Right lung (tissue), 10 donors: ENCODE data around the gene TLE5. TPM values are rescaled to one million over a fixed set of nuclear protein-coding genes. Genes with fewer than 3 reads are reported as not detected.

Experiments
- DNase-seq, 2 donors: peaks; one replicate each; pipeline ENCODE4 v3.0.0-alpha.2; 2013
- long read RNA-seq, 8 donors: transcript quantifications; one replicate each; lab custom pipeline, GENCODE V29; 2026
- polyA plus RNA-seq, 5 donors: library from polyadenylated mRNA; unstranded; fragments of 120-200 nt; gene quantifications; one replicate each; pipeline versions ENCODE4 v1.2.1 to v1.2.3, GENCODE V29; 2013; ENCODE audit warnings: inconsistent platforms in 1 of 5, low replicate concordance in 1 of 5; ENCODE audit not compliant: insufficient read length in 5 of 5, insufficient read depth in 1 of 5

TLE5 gene, protein sequence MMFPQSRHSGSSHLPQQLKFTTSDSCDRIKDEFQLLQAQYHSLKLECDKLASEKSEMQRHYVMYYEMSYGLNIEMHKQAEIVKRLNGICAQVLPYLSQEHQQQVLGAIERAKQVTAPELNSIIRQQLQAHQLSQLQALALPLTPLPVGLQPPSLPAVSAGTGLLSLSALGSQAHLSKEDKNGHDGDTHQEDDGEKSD
- 1,000 to 10,000 TPM in 1 of 5 donors, 100 to 1,000 TPM in 4; 691 to 1,051 (median 791) TPM for polyA plus RNA-seq
- long read RNA-seq, donor 1, transcript AES-205 (2 exons, 367 nt), result minor isoform, 29 of 264 reads
- long read RNA-seq, donor 1, transcript AES-207 (6 exons, 942 nt), result minor isoform, 28 of 264 reads
- long read RNA-seq, donor 1, transcript AES-202 (7 exons, 1,608 nt), result major isoform, 165 of 264 reads
- long read RNA-seq, donor 1, partial matches to known transcripts, result 32 of 264 reads
- long read RNA-seq, donor 1, other reads (novel, unspliced or antisense), result 0 of 264 reads
- long read RNA-seq, donor 2, transcript AES-207 (6 exons, 942 nt), result minor isoform, 11 of 172 reads
- long read RNA-seq, donor 2, transcript AES-205 (2 exons, 367 nt), result minor isoform, 7 of 172 reads
- long read RNA-seq, donor 2, transcript AES-210 (3 exons, 1,100 nt), result minor isoform, 5 of 172 reads
- long read RNA-seq, donor 2, transcript AES-202 (7 exons, 1,608 nt), result major isoform, 132 of 172 reads
- long read RNA-seq, donor 2, partial matches to known transcripts, result 0 of 172 reads
- long read RNA-seq, donor 2, other reads (novel, unspliced or antisense), result 9 of 172 reads
- long read RNA-seq, donor 3, transcript AES-205 (2 exons, 367 nt), result minor isoform, 14 of 203 reads
- long read RNA-seq, donor 3, transcript AES-207 (6 exons, 942 nt), result minor isoform, 17 of 203 reads
- long read RNA-seq, donor 3, transcript AES-210 (3 exons, 1,100 nt), result minor isoform, 9 of 203 reads
- long read RNA-seq, donor 3, transcript AES-202 (7 exons, 1,608 nt), result major isoform, 127 of 203 reads
- long read RNA-seq, donor 3, partial matches to known transcripts, result 23 of 203 reads
- long read RNA-seq, donor 3, other reads (novel, unspliced or antisense), result 9 of 203 reads
- long read RNA-seq, donor 4, transcript AES-205 (2 exons, 367 nt), result minor isoform, 19 of 151 reads
- long read RNA-seq, donor 4, transcript AES-207 (6 exons, 942 nt), result minor isoform, 11 of 151 reads
- long read RNA-seq, donor 4, transcript AES-202 (7 exons, 1,608 nt), result major isoform, 89 of 151 reads
- long read RNA-seq, donor 4, partial matches to known transcripts, result 16 of 151 reads
- long read RNA-seq, donor 4, other reads (novel, unspliced or antisense), result 6 of 151 reads
- long read RNA-seq, donor 5, transcript AES-207 (6 exons, 942 nt), result minor isoform, 17 of 261 reads
- long read RNA-seq, donor 5, transcript AES-202 (7 exons, 1,608 nt), result major isoform, 179 of 261 reads
- long read RNA-seq, donor 5, transcript AES-205 (2 exons, 367 nt), result minor isoform, 19 of 261 reads
- long read RNA-seq, donor 5, transcript AES-210 (3 exons, 1,100 nt), result minor isoform, 5 of 261 reads
- long read RNA-seq, donor 5, partial matches to known transcripts, result 18 of 261 reads
- long read RNA-seq, donor 5, other reads (novel, unspliced or antisense), result 14 of 261 reads
- long read RNA-seq, donor 6, transcript AES-210 (3 exons, 1,100 nt), result minor isoform, 6 of 286 reads
- long read RNA-seq, donor 6, transcript AES-207 (6 exons, 942 nt), result minor isoform, 24 of 286 reads
- long read RNA-seq, donor 6, transcript AES-205 (2 exons, 367 nt), result minor isoform, 10 of 286 reads
- long read RNA-seq, donor 6, transcript AES-202 (7 exons, 1,608 nt), result major isoform, 207 of 286 reads
- long read RNA-seq, donor 6, partial matches to known transcripts, result 11 of 286 reads
- long read RNA-seq, donor 6, other reads (novel, unspliced or antisense), result 22 of 286 reads
- long read RNA-seq, donor 7, transcript AES-209 (5 exons, 1,082 nt), result minor isoform, 5 of 254 reads
- long read RNA-seq, donor 7, transcript AES-205 (2 exons, 367 nt), result minor isoform, 7 of 254 reads
- long read RNA-seq, donor 7, transcript AES-202 (7 exons, 1,608 nt), result major isoform, 221 of 254 reads
- long read RNA-seq, donor 7, transcript AES-207 (6 exons, 942 nt), result minor isoform, 13 of 254 reads
- long read RNA-seq, donor 7, partial matches to known transcripts, result 0 of 254 reads
- long read RNA-seq, donor 7, other reads (novel, unspliced or antisense), result 6 of 254 reads
- long read RNA-seq, donor 8, transcript AES-205 (2 exons, 367 nt), result minor isoform, 7 of 75 reads
- long read RNA-seq, donor 8, transcript AES-202 (7 exons, 1,608 nt), result major isoform, 54 of 75 reads
- long read RNA-seq, donor 8, partial matches to known transcripts, result 0 of 75 reads
- long read RNA-seq, donor 8, other reads (novel, unspliced or antisense), result 7 of 75 reads

DNA sequence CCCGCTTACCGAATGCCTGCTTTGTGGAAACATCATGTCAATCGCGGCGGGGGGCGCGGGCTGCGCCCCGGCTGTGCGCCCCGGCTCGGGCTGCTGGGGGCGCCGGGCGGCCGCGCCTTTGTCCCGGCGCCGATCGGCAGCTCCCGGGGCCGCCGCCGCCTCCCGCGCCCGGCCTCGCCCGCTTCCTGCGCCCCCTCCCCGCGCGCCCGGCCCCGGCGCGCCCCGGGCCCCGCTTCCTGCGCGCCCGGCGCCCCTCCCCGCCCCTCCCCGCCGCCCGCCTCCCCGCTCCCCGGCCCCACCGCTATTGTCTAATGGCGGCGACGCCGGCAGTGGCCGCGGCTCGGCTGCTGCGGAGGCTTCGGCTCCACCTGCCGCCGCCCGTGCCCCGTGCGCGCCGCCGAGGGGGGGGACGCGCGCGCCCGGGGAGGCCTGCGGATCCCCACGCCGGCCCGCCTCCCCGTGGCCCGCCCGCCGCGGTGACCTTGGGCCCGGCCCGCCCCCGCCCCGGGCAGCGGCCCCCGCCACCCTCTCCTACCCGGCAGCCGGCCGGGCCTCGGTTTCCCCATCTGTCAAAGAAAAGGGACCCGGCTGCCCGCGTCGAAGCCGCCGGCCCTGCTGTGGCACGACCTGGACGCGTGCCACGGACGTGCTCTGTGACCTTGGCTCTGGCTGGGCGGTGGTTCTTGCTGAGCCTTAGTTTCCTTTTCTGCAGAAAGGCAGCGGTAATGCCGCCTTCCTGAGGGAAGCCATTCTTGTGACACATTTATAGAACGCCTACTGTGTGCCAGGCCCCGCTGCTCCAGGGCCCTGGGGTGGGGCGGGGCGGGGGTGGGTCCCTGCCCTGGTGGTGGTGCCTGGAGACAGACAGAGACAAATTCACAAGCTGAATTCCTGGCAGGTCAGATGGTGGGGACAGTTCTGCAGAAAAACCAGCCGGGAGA is at the start of gene TLE5:
TSS of gene TLE5 (minus strand) at position 331 of the 941 bp plus-strand sequence. CDS start at position 36, 295 bp downstream.
- DNase-seq, result no peak

DNA sequence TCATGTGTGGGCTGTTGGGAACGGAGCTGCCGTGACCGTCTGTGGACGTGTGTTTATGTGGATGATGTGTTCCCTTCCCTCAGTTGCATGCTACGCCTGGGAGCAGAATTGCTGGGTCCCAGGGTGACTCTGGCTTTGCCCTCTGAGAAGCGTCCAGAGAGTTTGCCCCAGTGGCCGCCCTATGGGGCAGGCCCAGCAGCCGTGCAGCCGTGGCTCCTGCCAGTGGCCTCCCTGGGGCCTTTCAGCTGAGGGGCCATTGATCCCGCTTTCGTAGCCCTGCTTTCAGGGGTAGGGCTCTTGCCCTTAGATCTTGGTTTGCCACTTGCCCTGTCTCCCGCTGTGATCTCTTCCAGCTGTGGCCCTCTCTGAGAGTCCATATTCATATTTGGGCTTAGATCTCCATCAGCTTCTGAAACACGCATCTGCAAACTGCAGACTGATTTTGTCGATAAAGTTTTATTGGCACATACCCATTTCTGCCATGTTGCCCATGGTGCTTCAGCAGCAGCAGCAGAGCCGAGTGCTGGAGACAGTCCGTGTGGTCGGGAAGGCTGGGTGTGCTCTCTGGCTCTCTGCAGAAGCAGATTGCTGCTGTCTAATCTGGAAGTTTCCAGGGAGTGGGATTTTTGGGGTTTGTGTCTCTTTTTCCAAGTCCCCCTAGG is 49.4 kb upstream of the TLE5 start:
- no peak for DNase-seq

DNA sequence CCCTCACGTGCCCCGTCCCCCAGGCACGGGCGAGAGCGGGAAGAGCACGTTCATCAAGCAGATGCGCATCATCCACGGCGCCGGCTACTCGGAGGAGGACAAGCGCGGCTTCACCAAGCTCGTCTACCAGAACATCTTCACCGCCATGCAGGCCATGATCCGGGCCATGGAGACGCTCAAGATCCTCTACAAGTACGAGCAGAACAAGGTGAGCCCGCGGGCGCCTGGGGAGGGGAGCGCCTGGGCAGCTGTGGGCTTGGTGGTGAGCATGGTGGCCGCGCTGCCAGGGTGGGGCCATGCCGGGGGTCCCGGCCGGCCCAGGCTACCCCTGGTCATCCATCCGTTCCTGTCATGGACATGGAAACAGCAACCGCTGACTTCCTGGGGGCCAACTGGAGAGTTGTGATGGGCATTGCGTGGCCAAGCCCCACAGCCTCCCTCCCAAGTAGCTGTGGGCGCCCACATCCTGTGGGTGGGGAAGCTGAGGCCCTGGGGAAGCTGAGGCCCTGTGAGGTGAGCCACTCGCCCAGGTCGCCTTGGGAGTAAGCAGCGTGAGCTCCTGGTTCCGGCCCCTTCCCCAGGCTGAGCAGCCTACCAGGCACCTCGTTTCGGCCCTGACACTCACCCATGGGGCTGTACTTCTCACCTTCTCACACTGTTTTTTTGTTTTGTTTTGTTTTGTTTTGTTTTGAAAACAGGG is 48.0 kb upstream of the TLE5 start:
- no peak for DNase-seq

- DNase-seq, result no peak
Measured at GRCh38 chr19:3109491-3109890, 47.2 kb upstream of the TLE5 start.

- no peak for DNase-seq
Measured at GRCh38 chr19:3108775-3109174, 46.5 kb upstream of the TLE5 start.

- DNase-seq, result no peak
Measured at GRCh38 chr19:3107658-3108057, 45.4 kb upstream of the TLE5 start.

GRCh38 chr19:3106509-3107141 is 44.3 kb upstream of the TLE5 start:
- DNase-seq, result no peak

DNA sequence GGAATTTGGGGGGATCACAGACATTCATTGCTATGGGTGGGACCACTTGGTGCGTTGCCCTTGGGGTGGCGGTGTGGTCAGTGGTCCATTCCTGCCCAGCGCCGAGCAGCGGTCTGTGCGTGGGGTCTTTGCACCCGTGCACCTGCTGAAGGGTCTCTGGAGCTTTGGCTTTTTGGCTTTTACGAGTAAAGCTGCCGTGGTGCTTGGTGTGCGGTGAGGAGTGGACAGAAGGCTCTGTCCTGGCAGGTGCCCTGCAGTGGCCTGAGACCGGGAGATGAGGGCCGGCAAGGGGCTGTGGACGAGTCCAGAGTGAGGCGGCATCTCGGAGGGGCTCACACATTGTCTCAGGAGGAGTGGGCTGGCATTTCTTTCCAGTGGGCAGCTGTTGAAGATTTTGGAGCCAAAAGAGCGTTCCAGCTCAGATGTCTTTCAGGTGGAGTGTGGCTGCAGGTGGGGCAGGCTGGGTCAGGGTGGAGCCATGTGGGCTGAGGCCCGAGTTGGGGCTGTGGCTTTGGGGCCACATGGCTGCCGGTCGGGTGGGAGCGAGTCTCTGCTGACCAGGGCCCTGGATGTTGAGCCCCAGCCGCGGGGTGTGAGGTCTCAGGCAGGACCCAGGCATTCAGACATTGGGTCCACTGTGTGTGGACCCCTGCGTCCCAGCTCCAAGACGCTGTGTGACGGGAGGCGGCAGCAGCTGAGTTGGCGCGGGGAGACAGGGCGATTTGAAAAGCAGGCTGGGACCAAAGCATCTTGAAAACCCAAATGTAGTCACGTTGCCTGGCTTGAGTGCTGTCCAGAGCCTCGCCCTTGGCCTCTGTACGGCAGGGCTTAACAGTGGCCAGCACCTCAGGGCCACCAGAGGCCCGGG is 43.6 kb upstream of the TLE5 start:
- DNase-seq, result no peak

GRCh38 chr19:3104708-3104983 is 42.4 kb upstream of the TLE5 start:
- DNase-seq, result no peak

GRCh38 chr19:3102239-3103140 is 40.2 kb upstream of the TLE5 start:
- no peak for DNase-seq

- DNase-seq, result no peak
Measured at GRCh38 chr19:3100747-3101730, 38.7 kb upstream of the TLE5 start.

- no peak for DNase-seq
Measured at GRCh38 chr19:3100331-3100730, 38.0 kb upstream of the TLE5 start.
